CD4-positive, alpha-beta T cell treated with Interleukin-17A for 1 hour (primary cell): ENCODE data around the gene ADCY5.
A peak's percentile ranks its signal among the peaks of the same experiment; 100 is the strongest.

ENCODE experiments used
- DNase-seq: peaks from one replicate; pipeline ENCODE4 v3.0.0-alpha.2; 2020

Gene ADCY5

GRCh38 chr3:123337948-123338619 lies 110.8 kb downstream of the ADCY5 start:
- DNase-seq: no peak

DNA sequence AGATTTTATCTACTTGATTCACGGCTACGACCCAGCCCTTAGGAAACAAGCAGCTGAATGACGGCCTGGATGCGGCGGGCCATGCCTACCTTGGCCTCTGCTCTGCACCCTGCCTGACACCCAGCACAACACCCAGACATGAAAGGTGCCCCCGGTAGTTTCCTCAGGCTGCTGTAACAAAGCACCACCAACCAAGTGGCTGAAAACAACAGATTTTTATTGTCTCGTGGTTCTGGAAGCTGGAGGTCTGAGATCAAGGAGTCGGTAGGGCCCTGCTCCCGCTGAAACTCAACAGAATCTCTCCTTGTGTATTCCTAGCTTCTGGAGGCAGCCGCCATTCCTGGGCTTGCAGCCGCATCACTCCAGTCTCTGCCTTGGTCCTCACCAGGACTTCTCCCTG lies 111.7 kb downstream of the ADCY5 start:
- DNase-seq: no peak

GRCh38 chr3:123336441-123336851 lies 112.4 kb downstream of the ADCY5 start:
- no peak for DNase-seq

- DNase-seq: no peak
Observed at GRCh38 chr3:123336001-123336400, 112.9 kb downstream of the ADCY5 start.

DNA sequence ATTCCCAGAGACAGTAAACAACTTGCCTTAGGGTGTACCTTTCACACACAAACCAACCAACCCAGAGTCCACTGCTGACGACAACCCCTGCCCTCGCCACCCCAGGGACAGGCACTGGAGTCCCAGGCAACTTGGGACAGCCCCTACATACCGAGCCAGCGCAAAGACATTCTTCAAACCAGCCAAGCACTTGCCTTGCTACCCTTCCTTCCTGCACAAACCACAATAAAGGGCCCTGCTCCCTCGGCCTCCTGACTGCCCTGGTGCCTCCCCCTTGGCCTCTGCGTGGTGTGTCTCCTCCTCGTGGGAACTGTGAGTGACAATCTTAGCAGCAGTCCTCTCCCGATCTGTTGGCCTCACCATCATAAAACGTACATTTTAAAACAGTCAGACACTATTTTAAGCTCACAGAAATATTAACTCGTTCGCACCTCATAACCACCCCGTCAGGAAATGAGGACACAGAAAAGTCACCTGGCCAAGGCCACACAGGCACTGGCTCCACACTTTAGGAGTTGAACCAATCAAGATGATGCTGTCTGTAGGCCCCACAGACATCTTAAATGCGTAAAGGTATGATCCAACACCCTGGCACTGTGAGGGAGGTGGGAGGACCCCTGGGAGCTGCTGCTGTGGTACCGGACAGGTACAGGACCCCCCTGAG lies 113.8 kb downstream of the ADCY5 start:
- peak; percentile 7 for DNase-seq

DNA sequence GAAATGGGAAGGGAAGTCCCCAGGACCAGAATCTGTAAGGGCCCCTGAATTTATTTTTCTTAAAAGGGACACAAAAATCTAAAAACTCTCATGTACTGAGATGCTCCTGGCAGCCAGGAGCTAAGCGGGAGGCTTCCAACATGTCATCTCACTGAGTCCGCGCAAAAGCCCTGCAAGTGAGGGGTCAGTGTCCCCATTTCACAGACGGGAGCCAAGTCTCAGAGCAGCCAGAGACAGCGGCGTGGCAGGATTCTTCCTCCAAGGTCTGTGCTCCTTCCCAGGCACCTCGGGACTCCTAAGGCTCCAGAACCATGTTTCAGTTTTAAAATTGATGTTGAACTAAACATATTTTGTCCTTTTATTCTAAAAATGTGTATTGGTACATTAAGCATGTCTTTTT lies 114.8 kb downstream of the ADCY5 start:
- no peak for DNase-seq

DNA sequence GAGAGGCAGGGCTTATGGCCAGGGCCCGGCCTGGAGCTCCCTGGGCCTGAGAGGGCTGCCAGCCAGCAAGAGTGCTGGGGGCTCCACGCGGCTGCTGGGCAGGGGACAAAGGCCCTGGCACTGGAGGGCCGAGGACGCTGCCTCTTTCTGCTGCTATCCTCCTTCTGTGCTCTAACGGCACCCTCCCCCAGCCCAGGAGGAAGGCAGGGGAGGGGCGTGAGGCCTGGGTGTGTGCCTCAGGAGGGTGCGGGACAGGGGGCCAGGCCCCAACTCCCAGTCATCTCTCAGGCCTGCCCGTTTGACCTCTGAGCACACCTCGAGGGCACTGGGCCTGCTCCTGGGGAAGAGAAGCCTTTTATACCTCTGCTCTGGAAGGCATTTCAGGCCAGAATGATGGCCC lies 115.5 kb downstream of the ADCY5 start:
- no peak for DNase-seq

- DNase-seq: no peak
Observed at GRCh38 chr3:123332124-123332641, 116.7 kb downstream of the ADCY5 start.

DNA sequence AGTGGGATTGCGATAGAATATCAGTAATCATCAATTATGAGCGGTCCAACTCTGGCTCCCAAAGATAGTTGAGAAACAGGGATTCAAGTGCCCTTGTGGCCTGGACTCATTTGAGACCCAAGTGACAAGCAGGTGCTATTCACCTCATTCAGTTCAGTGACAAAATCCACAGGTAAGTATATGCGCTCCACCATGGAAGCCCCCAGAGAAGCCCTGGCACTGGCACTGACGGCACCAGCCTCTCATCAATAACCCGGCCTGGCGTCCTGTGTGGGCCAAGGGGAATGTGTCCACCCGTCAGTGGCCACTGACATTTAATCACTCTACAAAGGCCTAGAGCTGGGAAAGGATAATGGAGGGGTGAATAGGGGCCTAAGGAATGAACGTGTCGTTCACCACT lies 117.2 kb downstream of the ADCY5 start:
- DNase-seq: no peak

DNA sequence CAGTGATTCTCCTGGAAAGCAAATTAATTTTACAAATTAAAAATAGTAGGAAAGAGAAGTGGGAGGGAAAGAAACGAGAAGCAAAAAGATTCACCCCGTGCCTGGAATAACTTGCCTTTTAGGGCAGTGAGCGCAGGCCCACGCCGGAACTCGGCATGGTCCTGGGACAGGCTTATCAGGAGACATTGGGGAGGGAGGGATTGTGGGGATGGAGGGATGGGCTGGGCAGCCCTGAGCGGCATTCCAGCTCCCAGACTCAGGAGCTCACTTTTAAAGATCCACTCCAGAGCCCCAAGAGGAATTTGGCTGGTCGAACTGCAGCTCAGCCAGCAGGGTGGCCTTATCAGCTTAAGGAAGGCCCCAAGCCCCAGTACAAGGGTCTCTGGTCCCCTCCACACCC lies 117.9 kb downstream of the ADCY5 start:
- no peak for DNase-seq

GRCh38 chr3:123330441-123330991 lies 118.4 kb downstream of the ADCY5 start:
- DNase-seq: no peak

DNA sequence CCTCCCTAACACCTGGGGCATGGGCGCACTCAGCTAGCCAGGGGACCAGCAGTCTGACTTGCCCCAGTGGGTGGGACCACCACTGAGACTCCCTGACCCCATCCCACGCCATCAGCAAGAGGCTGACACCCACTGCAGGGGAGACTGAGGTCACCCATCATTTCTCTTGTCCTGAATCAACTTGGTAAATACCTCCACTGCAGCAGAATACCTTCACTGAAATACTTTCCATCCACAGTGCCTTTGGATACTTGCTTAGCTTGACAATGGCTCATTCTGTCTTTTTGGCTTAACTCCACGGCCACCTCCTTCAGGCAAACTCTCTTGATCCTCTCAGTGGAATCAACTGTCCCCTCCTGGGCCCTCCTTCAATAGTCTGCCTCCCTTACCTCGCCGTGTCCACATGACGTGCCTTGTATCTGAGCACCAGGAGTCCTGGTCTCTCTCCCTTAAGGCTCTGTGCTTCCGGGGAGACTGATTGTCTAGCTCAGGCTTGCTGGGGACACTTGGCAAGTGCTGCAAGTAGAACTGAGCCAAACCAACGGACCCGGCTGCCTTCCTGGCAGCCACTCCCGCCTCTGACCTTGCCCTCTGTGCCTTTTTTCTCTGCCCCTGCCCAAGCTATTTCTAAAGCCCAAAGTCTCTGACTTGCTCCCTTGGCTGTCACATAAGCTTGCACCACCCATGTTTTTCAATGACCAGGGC lies 119.1 kb downstream of the ADCY5 start:
- DNase-seq: no peak

- DNase-seq: peak; percentile 65
Observed at GRCh38 chr3:123328851-123329635, 119.8 kb downstream of the ADCY5 start.

DNA sequence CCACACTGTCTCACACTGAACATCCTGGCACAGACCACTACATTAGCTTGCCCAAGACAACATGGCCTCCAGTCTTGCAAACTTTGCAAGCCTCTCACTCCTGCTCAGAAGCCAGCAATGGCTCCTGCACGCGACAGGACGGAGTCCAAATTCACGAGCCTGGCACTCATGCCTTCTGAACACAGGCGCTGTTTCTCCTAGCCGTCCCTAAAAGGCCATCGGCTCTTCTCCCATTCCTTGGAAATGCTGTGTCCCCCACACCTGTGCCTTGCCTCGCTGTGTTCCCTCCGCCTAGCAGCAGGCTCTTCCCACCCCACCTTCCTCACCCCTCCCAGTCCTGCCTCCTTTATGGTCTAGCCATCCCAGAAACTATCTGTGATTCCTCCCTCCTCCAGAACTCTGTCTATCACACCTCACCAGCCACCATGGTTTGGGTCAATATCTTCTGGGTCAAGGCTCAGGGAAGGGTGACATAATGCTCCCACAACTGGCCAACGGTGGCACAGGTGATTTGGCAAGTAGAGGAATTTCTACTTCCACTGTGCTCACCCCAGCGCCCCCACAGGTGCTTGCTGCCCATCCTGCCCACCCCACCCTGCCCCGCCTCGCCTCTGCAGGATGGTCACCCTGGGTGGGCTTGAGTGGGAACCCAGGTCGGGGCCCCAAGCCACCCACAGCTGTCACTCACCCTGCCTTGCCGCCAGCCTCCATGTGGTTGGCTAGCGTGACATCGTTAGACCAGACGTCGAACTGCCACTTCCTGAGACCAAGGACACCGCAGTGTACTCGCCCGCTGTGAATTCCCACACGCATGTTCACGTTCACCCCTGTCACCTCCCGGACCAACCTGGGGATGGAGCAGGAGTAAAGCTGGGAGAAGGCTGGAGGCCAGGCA lies 120.7 kb downstream of the ADCY5 start:
- DNase-seq: no peak

DNA sequence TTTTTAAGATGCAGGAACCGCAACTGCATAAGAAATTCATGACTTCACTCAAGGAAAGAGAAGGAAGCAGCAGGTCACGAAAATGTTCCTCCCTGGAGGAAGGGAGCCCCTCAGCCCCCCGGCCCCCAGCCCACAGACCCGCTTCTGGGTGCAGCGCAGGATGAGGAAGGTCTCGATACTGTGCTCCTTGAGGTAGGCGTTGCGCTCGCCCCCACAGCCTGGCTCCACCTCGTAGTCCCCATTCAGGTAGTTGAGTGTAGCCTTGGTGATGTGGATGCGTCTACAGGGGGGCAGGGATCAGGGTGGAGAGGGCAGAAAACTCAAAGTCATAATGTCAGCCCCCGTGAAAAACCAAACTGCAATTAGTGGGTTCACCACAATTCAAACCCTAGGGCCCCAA lies 121.4 kb downstream of the ADCY5 start:
- DNase-seq: no peak

DNA sequence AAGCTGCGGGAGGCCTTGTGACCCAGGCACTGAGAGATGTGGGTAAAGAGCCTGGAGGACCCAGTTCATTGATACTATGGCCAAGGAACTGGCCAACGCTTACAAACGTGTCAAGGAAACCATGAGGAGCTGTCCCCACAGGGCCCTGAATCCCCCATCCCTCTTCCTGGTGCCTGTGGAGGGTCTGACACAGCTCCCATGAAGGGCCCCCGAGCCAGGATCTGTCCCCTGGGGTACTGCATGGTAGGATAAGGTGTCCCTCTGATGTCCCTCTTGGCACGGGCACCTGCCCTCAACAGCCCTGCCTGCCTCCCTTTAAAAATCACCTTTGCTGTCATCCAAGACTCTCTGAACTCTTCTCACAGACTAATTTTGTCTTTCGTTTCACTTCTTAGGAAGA lies 122.4 kb downstream of the ADCY5 start:
- no peak for DNase-seq

DNA sequence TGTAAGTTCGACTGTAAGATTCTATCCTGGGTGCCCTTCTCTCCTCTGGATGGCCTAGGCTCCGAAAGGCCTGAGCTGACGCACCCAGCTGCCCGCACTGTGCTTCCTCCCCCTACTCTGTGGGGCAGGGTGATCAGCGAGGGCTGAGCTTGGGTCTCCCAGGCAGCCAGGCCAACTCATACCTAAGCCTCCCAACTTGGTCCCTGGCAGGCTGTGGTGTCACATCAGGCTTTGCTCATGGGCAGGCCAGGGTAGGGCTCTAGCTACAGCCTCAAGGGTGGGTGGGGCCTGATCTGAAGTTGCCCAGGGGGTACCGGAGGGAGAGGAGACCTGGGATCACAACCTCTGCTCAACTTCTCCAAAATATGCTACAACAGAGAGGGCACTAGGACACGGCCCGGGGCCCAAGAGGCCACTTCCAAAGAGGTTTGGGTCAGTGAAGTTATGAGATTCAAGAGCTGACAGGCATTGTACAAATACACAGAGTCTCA lies 123.1 kb downstream of the ADCY5 start:
- DNase-seq: no peak

GRCh38 chr3:123324880-123325765 lies 123.8 kb downstream of the ADCY5 start:
- DNase-seq: no peak

DNA sequence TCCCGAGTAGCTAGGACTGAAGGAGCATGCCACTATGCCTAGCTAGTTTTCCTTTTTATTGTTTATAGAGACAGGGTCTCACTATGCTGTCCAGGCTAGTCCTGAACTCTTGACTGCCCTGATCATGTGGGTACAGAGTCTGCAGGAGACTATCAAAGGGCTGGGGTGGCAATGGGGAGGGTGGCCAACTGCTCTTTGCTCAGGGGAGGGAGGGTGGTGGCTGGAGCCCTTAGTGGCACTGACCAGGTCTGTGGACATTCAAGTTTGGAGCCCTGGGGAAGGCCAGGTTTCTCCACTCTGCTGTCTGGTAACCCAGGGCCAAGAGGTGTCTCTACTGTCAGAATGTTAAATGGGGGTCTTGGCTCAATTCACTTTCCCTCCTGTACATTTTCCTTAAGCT lies 125.1 kb downstream of the ADCY5 start:
- DNase-seq: no peak

DNA sequence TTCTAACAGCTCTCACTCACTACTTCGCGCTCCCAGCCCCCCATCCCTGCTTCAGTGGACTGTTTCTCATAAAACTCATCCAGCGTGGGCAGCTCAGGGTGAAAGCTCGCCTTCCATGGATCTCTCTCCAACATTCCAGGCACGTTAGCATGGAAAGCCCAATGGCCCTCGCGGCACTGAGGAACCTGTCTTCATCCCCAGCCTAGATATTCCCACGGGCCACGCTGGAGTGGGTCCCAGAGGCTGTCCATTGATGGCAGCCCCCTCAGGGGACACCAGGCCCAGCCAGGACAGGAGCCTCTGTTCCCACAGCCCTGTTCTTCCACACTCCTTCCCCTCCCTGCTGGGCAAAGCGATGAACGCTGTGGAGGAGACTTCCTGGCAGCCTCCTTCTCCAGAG lies 126.0 kb downstream of the ADCY5 start:
- no peak for DNase-seq

DNA sequence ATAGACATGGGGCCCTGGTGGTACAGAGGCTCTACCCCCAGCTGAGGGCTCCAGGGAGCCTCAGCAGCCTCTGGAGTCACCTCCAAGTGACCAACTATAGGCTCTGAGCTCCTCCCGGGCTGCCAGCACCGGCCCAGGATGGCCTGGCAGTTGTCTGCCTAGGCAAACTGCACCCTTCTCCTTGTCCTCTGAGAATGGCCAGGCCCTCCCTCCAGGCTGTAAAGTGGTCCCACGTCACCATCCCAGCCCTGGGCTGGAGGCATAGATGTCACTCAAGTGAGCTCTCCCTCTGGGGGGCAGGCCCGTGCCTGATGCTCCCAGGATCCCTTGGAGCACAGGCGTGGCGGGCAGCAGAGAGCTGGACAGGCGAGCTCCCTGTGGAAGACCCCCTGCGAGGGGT lies 127.1 kb downstream of the ADCY5 start:
- DNase-seq: no peak
